ENCODE measurements around the gene FOSB. TPM values are rescaled to one million over a fixed set of nuclear protein-coding genes. Genes with fewer than 3 reads are reported as not detected.

The FOSB gene
- total and polyA plus RNA-seq, 9 of the 15 experiments (the other 6 are each of a cell fraction or from before 2014, with no cell fraction given): 0.11 to 2.7 (median 0.73) TPM

- no peak for TF ChIP-seq SLC30A9 (CRISPR knock-in tag; IDR thresholded peaks at IDR 0.05)
- no peak for TF ChIP-seq ZNF589 (CRISPR knock-in tag; IDR thresholded peaks at IDR 0.05; ENCODE audit: low read depth)
- peak; percentile 75 for TF ChIP-seq ATF3 (IDR thresholded peaks at IDR 0.05)
- TF ChIP-seq ATF3 (CRISPR knock-in tag; conservative IDR thresholded peaks at IDR 0.05): peak; percentile 32; the same call in 1 of the 2 replicates
- peak; percentile 44; the same call in 1 of the 2 replicates for TF ChIP-seq NKRF (IDR thresholded peaks at IDR 0.05; ENCODE audit: borderline replicate concordance)
- TF ChIP-seq SIN3A (IDR thresholded peaks at IDR 0.05; ENCODE audit: borderline replicate concordance in 2 of 2, control insufficient read depth in 1 of 2, low read depth in 2 of 2, low read length in 2 of 2): 0 out of 4 replicates have a peak, but pooled peaks of 1 of the 2 experiments have one; percentile 15
- no peak for TF ChIP-seq RBM15 (IDR thresholded peaks at IDR 0.05; ENCODE audit: insufficient read depth, low read length)
- TF ChIP-seq GATA2 (CRISPR knock-in tag; IDR thresholded peaks at IDR 0.05): no peak
- TF ChIP-seq SFPQ (IDR thresholded peaks at IDR 0.05; ENCODE audit: low read depth, low read length): no peak
- no peak for TF ChIP-seq RCOR1 (IDR thresholded peaks at IDR 0.05; ENCODE audit: borderline replicate concordance in 1 of 2, low read depth in 2 of 2, low read length in 2 of 2)
- TF ChIP-seq ZZZ3 (IDR thresholded peaks at IDR 0.05): no peak
- no peak for TF ChIP-seq CBX5 (IDR thresholded peaks at IDR 0.05; ENCODE audit: borderline replicate concordance, low read depth)
- no peak for TF ChIP-seq EHMT2 (IDR thresholded peaks at IDR 0.05)
- no peak for TF ChIP-seq HMGXB4 (CRISPR knock-in tag; IDR thresholded peaks at IDR 0.05)
- TF ChIP-seq TCFL5 (CRISPR knock-in tag; conservative IDR thresholded peaks at IDR 0.05): no peak
- no peak for TF ChIP-seq ZNF668 (CRISPR knock-in tag; IDR thresholded peaks at IDR 0.05)
- no peak for TF ChIP-seq MLX (CRISPR knock-in tag; conservative IDR thresholded peaks at IDR 0.05)
These were observed 24.1 kb upstream of the FOSB start (continued) for GRCh38 chr19:45443462-45444317.
